ENCODE results near the gene UST.
"Not testable (repeated sequence)": the region's sequence is repeated elsewhere in the genome, so short reads cannot be mapped to it uniquely, and the experiment has no call there.

The UST gene

GRCh38 chr6:148735989-148736388 lies 10.8 kb upstream of the UST start:
- no peak for DNase-seq (ENCODE audit: low read depth in 1 of 2, low spot score in 1 of 2)

GRCh38 chr6:148736774-148737412 lies 9.9 kb upstream of the UST start:
- no peak for DNase-seq (ENCODE audit: low read depth in 1 of 2, low spot score in 1 of 2)

DNA sequence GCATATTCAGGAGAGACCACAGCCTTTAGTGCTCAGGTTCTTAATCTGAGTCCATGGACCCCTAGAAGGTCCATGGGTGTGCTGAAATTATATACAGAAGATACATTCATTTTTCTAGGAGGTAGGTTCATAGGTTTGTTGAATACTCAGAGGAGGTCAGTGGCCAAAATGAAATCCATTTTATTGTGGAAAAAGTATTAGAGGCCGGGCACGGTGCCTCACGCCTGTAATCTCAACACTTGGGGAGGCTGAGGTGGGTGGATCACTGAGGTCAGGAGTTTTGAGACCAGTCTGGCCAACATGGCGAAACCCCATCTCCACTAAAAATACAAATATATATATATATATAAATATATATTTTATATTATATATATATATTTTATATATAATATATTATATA lies 9.0 kb upstream of the UST start:
- DNase-seq (ENCODE audit: low read depth in 1 of 2, low spot score in 1 of 2): no peak

- DNase-seq (ENCODE audit: low read depth in 1 of 2, low spot score in 1 of 2): no peak
Observed at GRCh38 chr6:148738946-148739821, 7.6 kb upstream of the UST start.

GRCh38 chr6:148739822-148740128 lies 7.1 kb upstream of the UST start:
- no peak for DNase-seq (ENCODE audit: low read depth in 1 of 2, low spot score in 1 of 2)

- DNase-seq (ENCODE audit: low read depth in 1 of 2, low spot score in 1 of 2): no peak
Observed at GRCh38 chr6:148743476-148743875, 3.4 kb upstream of the UST start.

GRCh38 chr6:148745926-148746325 lies 904 bp upstream of the UST start:
- DNase-seq (ENCODE audit: low read depth in 1 of 2, low spot score in 1 of 2): no peak

DNA sequence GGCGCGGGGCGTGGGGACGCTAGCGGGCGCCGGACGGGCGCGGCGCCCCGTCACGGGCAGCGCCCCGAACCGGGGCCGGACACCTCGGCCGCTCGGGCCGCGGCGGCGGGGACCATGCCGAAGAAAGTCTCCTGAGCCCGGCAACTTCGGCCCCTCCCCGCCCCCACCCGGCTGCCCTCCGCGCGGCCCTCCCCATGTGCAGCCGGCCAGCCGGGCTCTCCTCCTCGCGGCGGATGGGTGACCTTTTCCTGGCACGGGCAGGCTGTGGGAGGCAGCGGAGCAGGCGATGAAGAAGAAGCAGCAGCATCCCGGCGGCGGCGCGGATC lies 278 bp downstream of the UST start:
- no peak for DNase-seq (ENCODE audit: low read depth in 1 of 2, low spot score in 1 of 2)

DNA sequence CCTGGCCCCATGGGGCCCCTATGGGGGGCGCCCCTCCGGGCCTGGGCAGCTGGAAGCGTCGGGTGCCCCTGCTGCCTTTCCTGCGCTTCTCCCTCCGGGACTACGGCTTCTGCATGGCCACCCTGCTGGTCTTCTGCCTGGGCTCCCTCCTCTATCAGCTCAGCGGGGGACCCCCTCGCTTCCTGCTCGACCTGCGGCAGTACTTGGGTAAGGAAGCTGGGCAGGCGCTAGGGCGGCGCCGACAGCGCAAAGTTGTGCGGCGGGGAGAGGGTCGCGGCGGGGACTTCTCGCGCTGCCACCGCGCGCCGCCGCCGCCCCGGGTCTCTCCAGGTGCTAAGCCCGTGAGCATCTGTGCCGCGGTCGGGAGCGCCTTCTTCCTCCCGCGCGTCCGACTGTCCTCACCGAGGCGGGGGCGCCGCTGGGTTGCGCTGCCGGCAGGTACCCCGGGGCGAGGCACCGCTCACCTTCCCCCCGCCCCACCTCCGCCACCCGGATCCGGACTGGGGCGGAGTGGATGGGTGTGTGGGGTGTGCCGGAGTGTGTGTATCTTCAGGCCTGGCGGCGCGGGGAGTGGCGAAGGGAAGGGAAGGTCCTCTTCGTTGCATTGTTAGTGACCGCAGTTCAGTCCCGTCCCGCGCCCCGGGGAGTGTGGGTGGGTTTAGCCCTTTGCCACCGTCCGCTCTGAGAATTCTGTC lies 788 bp downstream of the UST start:
- DNase-seq (ENCODE audit: low read depth in 1 of 2, low spot score in 1 of 2): peak in 1 of 2 donors; percentile 10

- no peak for DNase-seq (ENCODE audit: low read depth in 1 of 2, low spot score in 1 of 2)
Observed at GRCh38 chr6:148749674-148750073, 2.8 kb downstream of the UST start.

GRCh38 chr6:148750838-148751792 lies 4.3 kb downstream of the UST start:
- no peak for DNase-seq (ENCODE audit: low read depth in 1 of 2, low spot score in 1 of 2)

DNA sequence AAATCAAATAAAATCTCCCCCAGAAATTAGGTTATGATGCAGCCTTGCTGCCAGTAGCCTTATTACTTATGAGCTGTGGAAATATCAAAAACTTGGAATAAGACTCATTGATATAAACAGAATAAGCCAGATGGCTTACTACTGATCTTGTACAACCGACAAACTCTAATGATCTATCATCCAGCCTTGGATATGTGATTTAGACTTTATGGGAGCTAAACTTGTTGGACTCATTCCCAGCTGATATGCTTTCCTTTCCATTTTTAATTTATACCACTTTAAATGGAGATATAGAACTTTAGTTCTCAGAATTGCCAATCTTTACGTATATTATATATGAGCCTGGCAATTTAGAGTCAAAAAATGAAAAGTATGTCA lies 5.0 kb downstream of the UST start:
- no peak for DNase-seq (ENCODE audit: low read depth in 1 of 2, low spot score in 1 of 2)

- not testable (repeated sequence) for DNase-seq (ENCODE audit: low read depth in 1 of 2, low spot score in 1 of 2)
Observed at GRCh38 chr6:148755379-148755778, 8.5 kb downstream of the UST start.

GRCh38 chr6:148757944-148758480 lies 11.2 kb downstream of the UST start:
- no peak for DNase-seq (ENCODE audit: low read depth in 1 of 2, low spot score in 1 of 2)

GRCh38 chr6:148758492-148758891 lies 11.7 kb downstream of the UST start:
- no peak for DNase-seq (ENCODE audit: low read depth in 1 of 2, low spot score in 1 of 2)

DNA sequence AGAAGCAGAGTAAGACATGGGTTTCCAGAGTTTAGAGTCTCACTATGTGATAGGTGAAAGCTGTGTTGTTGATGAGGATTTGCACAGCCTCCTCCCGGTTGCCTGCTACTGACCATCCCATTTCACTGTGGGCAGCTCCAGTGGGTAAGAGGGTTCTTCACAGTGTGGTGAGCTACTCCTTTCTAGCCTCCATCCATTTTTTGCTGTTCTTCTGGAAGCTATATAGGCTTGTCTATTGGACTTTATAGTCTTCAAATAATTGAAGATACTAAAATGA lies 13.4 kb downstream of the UST start:
- DNase-seq (ENCODE audit: low read depth in 1 of 2, low spot score in 1 of 2): no peak

GRCh38 chr6:148760568-148761526 lies 14.0 kb downstream of the UST start:
- DNase-seq (ENCODE audit: low read depth in 1 of 2, low spot score in 1 of 2): peak in 1 of 2 donors; percentile 25

GRCh38 chr6:148761527-148762011 lies 14.7 kb downstream of the UST start:
- DNase-seq (ENCODE audit: low read depth in 1 of 2, low spot score in 1 of 2): no peak

- no peak for DNase-seq (ENCODE audit: low read depth in 1 of 2, low spot score in 1 of 2)
Observed at GRCh38 chr6:148762231-148762630, 15.4 kb downstream of the UST start.
